G401.6 (cell line): ENCODE results near the gene CRABP2.

ENCODE experiments used
- FAIRE-seq: peaks from 2 replicates; lab custom pipeline; 2012; peaks lifted over from hg19 to GRCh38; lab: Jason Lieb, UNC

Gene CRABP2

DNA sequence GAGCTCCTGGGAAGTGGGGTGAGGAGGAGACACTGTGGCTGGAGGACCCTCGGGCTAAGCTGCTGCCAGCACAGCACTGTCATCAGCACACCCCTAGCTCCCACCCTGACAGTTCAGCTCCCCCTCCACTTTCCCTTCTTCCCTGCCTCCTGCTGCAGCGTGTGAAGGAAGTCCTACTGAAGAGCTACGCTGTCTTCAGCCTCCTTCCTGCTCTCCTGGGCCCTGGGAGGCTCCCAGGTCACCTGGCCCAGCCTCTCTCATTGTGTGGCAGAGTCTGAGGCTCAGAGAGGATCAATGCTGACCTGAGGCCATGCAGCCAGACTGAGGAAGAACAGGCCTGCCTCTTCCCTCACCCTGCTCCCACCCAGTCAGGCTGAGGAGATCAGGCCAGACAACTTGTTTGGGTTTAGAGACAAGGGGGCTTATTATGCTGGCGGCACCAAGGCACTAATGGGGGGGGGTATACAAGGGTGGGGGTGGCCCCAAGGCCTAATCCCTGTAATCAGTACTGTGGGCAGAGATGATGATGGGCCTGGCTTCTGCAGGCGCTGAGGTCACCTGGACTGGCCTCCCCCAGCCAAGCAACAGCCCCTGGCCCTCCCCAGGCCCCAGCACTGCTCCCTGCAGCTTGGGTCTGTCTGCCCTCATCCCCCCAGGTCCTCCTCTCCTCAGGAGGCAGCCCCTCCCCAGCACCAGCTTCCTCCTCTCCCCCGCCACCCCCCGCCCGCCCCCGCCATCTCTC is 37.2 kb downstream of the CRABP2 start:
- FAIRE-seq: no peak

GRCh38 chr1:156667610-156667967 is 37.8 kb downstream of the CRABP2 start:
- no peak for FAIRE-seq

- no peak for FAIRE-seq
These were observed 38.3 kb downstream of the CRABP2 start for GRCh38 chr1:156666862-156667609.

GRCh38 chr1:156665539-156665938 is 39.8 kb downstream of the CRABP2 start:
- FAIRE-seq: no peak

DNA sequence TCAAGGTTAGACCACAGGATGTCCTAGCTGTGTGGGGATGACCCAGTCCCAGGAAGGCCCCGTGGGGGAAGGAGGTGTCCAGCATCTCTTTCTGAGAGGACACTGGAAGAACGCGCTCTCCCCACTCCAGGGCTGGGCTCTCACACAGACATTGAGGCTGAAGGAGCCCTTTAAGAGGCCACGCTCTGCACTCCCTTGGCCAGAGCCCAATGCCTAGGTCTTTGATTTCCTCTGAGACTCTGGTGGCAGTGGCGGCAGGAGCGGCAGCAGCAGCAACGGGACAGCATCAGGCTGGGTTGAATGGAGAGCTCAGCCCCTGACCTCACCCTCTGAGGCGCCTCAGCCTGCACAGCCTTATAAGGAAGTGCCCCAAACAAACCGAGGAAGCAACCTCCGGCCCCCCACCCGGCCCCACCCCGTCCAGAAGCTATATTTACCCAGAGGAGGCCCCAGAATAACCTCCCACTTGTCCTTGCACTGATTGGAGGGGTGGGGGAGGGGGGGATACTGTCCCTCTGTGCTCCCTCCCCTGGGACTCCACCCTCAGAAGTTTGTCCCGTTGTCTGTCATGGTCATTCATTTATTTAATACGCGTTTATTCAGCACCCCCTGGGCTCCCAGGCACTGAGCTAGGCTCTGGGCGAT is 40.5 kb downstream of the CRABP2 start:
- no peak for FAIRE-seq

DNA sequence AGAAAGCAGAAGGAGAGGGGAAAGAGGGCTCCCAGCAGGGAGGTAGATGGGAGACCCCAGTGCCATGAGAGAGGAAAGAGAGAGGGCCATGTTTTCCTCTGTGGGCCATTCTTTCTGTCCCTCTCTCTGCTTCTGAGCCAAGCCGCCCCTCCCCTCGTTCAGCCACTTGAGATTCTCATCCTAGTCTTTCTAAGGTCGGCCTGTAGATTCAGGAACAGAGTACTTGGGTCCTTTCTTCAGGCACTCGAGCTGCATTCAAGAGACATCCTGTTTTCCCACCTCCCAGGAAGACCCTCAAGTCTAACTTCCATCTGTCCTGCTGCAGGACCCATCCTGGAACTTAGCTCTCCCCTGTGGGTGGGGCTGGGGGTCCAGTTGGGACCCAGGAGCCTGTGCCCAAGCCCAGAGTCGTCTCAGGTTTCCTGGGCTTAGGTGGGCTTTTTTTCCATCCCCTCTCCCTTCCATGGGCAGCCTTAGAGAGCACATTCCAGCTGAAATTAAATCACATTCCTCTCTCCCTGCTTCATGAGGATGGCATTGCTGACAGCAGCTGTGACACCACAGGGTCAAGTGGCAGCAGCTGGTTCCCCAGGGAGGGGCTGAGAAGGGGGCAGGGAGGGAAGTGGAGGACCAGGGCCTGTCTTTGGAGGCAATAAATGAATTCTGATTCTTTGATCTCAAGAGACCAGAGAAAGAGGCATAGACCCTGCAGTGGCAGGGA is 41.2 kb downstream of the CRABP2 start:
- no peak for FAIRE-seq

DNA sequence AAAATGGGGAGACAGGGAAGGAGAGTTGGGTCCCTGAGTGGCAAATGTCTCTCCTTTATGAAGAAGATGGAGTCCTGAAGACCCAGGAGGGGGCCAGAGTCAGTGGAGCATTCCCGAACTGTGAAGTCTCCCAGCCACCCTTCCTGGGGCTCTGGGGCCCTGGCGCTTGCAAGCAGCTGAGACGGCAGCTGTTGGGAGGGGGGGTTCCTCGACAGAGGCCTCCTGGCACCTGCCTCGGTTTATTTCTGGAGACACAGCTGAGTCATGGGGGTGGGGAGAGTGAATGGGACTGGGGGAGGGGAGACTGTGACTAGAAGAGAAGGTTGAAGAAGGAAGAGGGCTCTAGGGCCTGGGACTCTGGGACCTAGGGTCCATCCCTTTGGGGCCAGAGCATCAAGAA is 42.2 kb downstream of the CRABP2 start:
- no peak for FAIRE-seq

- FAIRE-seq: no peak
These were observed 42.7 kb downstream of the CRABP2 start for GRCh38 chr1:156662800-156663055.

DNA sequence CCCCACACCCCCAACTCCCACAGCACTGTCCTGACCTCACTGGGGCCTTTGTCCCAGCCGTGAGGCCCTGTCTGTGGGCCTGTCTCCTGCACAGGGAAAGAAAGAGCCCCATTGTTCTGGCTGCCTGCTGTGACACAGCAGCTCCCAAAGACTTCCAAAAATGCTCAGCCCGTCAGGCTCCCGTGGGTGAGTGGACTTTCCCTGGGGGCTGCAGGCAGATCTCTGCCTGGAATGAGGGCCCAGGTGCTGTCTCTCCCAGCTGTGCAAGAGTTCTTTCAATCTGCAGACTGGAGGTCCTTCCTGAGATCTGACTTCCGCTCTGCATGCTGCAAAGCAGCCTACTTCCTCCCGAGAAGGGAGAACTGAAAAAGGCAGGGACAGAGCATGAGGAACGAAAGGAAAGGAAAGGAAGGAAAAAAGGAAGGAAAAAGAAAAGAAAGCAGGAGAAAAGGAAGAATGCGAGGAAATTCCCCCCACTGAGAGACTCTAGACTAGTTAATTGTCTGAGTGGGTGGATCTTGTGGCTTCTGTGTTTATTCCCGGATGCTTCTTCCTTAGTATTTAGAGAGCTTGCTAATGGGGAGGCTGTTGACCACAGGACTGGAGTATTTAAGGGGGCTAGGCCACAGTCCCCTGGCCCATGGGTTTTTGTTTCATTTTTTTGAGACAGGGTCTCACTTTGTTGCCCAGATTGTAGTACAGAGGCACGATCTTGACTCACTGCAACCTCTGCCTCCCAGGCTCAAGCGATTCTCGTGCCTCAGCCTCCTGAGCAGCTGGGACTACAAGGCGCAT is 43.2 kb downstream of the CRABP2 start:
- FAIRE-seq: no peak

- no peak for FAIRE-seq
These were observed 44.7 kb downstream of the CRABP2 start for GRCh38 chr1:156660752-156661112.

GRCh38 chr1:156659988-156660751 is 45.2 kb downstream of the CRABP2 start:
- FAIRE-seq: peak; percentile 76

GRCh38 chr1:156659661-156659987 is 45.8 kb downstream of the CRABP2 start:
- FAIRE-seq: no peak

DNA sequence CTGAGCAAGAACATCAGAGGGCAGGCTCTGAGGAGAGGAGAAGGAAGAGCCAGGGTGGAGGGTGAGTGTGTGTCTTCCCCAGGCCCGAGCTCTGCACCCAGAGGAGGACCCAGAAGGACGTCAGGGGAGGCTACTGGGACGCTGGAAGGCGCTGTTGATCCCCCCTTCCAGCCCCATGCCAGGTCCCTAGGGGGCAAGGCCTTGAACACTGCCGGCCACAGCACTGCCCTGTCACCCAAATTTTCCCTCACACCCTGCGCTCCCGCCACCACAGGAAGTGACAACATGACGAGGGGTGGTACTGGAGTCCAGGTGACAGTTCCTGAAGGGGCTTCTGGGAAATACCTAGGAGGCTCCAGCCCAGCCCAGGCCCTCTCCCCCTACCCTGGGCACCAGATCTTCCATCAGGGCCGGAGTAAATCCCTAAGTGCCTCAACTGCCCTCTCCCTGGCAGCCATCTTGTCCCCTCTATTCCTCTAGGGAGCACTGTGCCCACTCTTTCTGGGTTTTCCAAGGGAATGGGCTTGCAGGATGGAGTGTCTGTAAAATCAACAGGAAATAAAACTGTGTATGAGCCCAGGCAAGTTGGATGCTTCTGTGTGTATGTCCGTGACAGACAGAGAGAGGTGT is 46.3 kb downstream of the CRABP2 start:
- no peak for FAIRE-seq

- no peak for FAIRE-seq
These were observed 46.9 kb downstream of the CRABP2 start for GRCh38 chr1:156658496-156658895.

- FAIRE-seq: no peak
These were observed 47.6 kb downstream of the CRABP2 start for GRCh38 chr1:156657741-156658319.

- no peak for FAIRE-seq
These were observed 48.3 kb downstream of the CRABP2 start for GRCh38 chr1:156656806-156657740.

DNA sequence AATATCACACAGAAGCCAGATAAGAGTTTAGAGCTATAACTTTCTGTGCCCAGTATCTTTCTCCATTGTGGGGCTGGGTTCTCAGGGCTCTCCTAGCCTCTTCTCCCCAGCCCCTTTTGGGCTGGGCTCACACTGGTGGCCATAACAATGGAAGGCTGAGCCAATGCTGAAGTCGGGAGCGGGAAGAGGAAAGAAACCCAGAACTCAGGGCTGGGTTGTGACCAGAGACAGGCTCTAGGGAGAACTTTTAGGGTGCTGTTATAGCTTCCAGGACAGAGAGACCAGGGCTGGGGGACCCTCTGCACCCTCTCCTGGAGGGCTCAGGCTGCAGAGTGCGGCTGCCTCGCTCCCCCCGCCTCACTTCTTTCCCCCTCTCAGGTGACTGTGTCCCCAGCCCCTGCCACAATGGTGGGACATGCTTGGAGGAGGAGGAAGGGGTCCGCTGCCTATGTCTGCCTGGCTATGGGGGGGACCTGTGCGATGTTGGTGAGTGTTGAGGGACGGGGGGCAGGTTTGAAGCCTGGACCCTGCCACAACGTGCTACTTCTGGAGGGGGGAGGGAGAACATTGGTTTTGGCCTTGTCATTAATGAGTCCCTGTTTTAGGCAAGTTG is 49.4 kb downstream of the CRABP2 start:
- no peak for FAIRE-seq

GRCh38 chr1:156655151-156655903 is 50.1 kb downstream of the CRABP2 start:
- FAIRE-seq: no peak
